MG63 (cell line): ENCODE measurements around the gene SPACA1. TPM values are rescaled to one million over a fixed set of nuclear protein-coding genes. Genes with fewer than 3 reads are reported as not detected.

Source experiments
- DNase-seq: peaks from one replicate; pipeline ENCODE4 v3.0.0-alpha.2; 2020
- H3K27me3 ChIP-seq: fragments of 250-450 bp; sonication (Bioruptor Pico); 2 replicates; pipeline ENCODE4 v1.5.1; 2020; ENCODE audit warnings: mild to moderate bottlenecking, moderate library complexity
- H3K36me3 ChIP-seq: fragments of 250-450 bp; sonication (Bioruptor Pico); 2 replicates; pipeline ENCODE4 v1.5.1; 2020; ENCODE audit warnings: mild to moderate bottlenecking, moderate library complexity
- H3K4me3 ChIP-seq: fragments of 250-450 bp; sonication (Bioruptor Pico); 2 replicates; pipeline ENCODE4 v1.5.1; 2020; ENCODE audit warnings: mild to moderate bottlenecking, moderate library complexity
- H3K9me3 ChIP-seq: fragments of 250-450 bp; sonication (Bioruptor Pico); 2 replicates; pipeline ENCODE4 v1.5.1; 2020; ENCODE audit warnings: mild to moderate bottlenecking, moderate library complexity
- total RNA-seq: library from RNA; depleted of rRNA; stranded (reverse); fragments of >200 nt; shearing (Covaris generic); gene quantifications from 2 replicates; pipeline ENCODE4 v1.2.3, GENCODE V29; 2014; ENCODE audit warnings: low replicate concordance; rRNA removed

Gene SPACA1
- total RNA-seq, 1 experiment from 2014 or later, result not detected

DNA sequence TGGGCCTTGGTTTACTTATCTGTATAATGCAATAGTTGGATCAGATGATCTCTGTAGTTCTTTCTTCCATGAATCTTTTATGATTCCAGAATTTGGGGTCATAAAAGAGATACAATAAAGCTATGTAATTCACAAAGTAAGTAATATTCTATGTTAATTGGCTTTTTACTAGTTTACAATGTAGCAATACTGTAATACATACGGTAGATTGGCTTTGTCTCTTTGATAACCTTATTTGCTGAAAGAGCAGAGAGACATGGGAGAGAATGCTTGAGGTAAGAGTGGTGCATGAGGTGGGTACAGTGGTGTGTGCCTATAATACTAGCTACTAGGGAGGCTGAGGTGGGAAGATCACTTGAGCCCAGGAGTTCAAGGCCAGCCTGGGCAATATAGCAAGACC is 14.7 kb downstream of the SPACA1 start:
- H3K4me3 ChIP-seq, result no peak overlapping the region
- peaks cover 4% of the 10 kb centered on the region; the same call in 1 of the 2 replicates for H3K27me3 ChIP-seq
- DNase-seq, result no peak
- no peaks in the 10 kb centered on the region for H3K9me3 ChIP-seq
- H3K36me3 ChIP-seq, result no peaks in the 10 kb centered on the region

DNA sequence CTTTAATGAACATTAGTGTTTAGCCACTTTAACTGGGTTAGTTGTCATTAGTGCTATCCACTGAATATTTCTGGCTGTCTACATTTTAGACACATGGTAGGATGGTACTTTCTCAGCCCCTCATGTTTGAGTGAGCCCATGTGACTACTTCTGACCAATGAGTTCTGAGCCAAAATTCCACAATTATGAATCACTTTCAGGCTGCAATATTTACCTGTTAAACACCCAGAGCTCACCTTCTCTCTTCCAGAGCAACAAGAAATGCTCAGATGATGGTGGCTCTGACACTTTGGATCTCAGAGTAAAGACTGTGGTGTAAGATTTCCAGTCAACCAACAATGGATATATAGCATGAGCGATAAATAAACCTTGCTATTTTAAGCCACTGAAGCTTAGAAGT is 24.8 kb downstream of the SPACA1 start:
- no peak for DNase-seq
- no peaks in the 10 kb centered on the region for H3K27me3 ChIP-seq
- no peak overlapping the region for H3K4me3 ChIP-seq
- peaks cover 5% of the 10 kb centered on the region; the same call in 1 of the 2 replicates for H3K9me3 ChIP-seq
- no peaks in the 10 kb centered on the region for H3K36me3 ChIP-seq

DNA sequence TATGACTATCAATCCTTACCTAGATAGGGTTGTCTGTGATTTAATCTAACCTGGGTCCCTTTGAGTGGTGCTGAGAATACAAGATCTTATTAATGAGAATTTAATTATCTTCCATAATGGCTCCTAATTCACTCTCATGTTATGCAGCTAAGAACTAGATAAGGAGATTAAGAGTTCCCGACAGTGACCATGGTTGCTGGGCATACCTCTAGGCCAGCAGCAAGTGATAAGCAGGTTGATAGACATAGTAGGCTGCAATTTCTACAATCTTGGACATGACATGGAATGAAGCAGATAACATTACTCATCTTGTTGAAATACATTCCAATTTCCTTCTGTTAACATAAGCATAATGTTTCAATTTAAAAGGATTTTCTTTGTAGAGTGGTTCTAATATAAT is 27.1 kb downstream of the SPACA1 start:
- peaks cover 5% of the 10 kb centered on the region; the same call in 1 of the 2 replicates for H3K9me3 ChIP-seq
- no peak overlapping the region for H3K4me3 ChIP-seq
- no peaks in the 10 kb centered on the region for H3K36me3 ChIP-seq
- no peak for DNase-seq
- H3K27me3 ChIP-seq, result no peaks in the 10 kb centered on the region

DNA sequence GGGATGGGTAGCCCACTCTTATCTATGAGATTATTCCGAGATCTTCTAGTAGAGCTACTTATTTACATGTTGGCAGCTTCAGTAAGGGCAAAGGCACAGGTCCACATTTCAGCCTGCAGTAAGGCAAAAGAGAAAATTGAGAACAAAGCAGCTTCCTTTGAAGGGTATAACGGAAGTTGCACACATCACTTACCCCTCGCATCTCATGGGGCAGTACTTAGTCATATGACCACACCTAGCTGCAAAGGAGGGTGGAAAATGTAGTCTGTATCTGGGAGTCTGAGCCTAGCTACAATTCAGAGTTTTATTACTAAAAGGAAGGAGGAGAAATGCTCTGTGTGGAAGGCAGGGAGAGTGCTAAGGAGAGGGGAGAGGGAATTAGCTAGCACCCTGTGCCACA is 29.7 kb downstream of the SPACA1 start:
- Histone ChIP-seq H3K9me3 (no peaks in the 10 kb centered on the region), H3K4me3 (no peak overlapping the region), H3K36me3 (no peaks in the 10 kb centered on the region), H3K27me3 (no peaks in the 10 kb centered on the region)
- no peak for DNase-seq

DNA sequence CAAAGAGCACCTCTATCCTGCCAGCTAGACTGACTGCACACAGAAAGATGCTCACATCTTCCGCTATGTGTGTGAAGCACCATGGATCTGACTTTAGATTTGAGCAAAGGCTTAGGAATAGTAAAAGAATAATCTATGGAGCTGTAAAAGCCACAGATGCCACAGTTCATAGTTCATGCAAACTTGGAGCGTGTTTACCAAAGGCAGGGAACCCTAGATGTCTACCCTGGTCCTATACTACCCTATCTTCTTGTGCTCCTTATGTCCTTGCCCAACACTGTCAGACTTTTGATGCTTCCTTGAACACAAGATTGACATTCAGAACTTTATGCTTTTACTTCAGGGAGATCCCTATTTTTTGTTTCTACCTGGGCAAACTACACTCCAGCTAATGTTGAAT is 39.2 kb downstream of the SPACA1 start:
- no peak for DNase-seq
- H3K9me3 ChIP-seq, result no peaks in the 10 kb centered on the region
- peaks cover 7% of the 10 kb centered on the region; the same call in 1 of the 2 replicates for H3K27me3 ChIP-seq
- H3K36me3 ChIP-seq, result no peaks in the 10 kb centered on the region
- H3K4me3 ChIP-seq, result no peak overlapping the region

DNA sequence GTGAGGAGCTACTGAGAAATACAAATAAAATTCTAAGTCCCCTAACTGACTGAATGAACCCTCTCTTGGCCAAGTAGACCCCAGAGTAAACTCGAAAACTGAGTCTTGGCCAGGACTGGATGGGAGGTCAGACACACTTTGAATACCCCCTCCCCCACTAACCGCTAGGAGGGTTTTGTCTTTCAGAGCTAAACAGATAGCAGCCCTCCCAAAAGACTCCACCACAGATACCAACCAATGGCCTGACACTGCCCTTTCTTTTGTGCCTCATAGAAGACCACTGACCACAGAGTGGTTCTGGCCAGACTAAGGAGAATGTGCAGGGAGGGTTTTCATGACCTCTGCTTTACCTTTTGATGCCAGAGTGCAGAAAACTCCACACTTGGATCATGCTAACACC is 42.1 kb downstream of the SPACA1 start:
- H3K27me3 ChIP-seq, result peaks cover 11% of the 10 kb centered on the region
- DNase-seq, result no peak
- H3K9me3 ChIP-seq, result no peaks in the 10 kb centered on the region
- no peaks in the 10 kb centered on the region for H3K36me3 ChIP-seq
- no peak overlapping the region for H3K4me3 ChIP-seq

DNA sequence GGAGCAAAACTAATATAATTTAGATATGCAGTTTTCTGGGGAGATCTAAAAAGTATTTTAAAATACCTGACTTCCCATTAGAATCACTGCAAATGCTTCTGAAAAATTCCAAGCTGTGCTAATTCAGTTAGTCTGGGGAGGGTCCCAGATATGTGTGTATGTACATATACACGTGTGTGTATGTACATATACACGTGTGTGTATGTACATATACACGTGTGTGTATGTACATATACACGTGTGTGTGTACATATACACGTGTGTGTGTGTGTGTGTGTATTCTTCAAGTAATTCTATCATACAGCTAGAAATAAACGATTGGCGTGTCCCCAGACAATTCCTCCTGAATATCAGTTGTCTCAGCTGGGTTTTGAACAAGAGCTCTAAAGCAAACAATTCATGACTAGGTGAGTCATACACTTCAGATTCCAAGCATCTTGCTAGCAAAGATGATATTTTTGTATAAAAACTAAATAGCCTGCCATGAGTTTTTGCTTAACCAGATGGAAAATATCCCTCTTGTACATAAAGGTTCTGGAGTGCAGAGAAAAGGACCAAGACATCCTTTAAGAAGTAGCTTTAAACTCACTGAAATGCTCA is 58.2 kb downstream of the SPACA1 start:
- DNase-seq, result no peak

DNA sequence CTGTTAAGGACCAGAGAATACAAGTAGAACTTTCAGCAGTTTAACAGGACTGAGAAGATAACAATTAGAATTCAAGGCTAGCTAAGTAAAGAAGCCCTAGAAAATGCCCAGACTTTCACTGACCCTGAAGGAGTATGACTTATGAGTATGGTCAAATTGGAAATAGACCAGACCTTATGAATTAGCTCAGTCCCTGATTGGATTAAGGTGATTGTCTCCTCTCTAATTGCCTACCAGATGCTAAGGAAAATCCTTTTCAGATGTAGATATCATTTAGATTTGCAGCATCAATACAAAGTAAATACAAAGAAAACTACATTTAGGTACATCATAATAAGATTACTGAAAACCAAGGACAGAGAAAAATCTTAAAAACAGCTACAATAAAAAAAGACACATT is 59.6 kb downstream of the SPACA1 start:
- H3K4me3 ChIP-seq, result no peak overlapping the region
- no peak for DNase-seq
- no peaks in the 10 kb centered on the region for H3K27me3 ChIP-seq
- H3K9me3 ChIP-seq, result no peaks in the 10 kb centered on the region
- H3K36me3 ChIP-seq, result no peaks in the 10 kb centered on the region

More for the DNA sequence above, 58.2 kb downstream of the SPACA1 start:
- Histone ChIP-seq H3K36me3 (no peaks in the 10 kb centered on the region), H3K9me3 (no peaks in the 10 kb centered on the region), H3K4me3 (no peak overlapping the region), H3K27me3 (no peaks in the 10 kb centered on the region)

DNA sequence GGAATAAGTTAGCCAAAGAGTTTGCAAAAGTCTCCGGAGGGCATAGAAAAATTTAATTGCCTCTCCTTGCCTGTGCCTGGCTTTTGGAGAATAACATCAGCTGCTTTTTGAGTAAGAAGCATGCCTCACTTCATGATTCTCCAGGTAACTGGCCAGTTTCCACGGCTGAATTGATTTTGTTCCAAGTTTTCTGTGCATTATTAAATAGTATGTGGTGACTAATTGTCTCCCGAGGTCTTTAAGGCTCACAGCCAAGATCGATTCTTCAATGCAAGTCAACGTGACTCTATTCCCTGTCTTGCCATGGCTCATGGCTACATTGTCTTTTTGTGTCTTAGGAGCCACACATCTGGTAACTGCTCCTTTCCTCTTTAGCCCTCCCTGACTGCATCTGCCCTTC is 64.3 kb downstream of the SPACA1 start:
- Histone ChIP-seq H3K27me3 (no peaks in the 10 kb centered on the region), H3K9me3 (no peaks in the 10 kb centered on the region), H3K4me3 (no peak overlapping the region), H3K36me3 (no peaks in the 10 kb centered on the region)
- no peak for DNase-seq

DNA sequence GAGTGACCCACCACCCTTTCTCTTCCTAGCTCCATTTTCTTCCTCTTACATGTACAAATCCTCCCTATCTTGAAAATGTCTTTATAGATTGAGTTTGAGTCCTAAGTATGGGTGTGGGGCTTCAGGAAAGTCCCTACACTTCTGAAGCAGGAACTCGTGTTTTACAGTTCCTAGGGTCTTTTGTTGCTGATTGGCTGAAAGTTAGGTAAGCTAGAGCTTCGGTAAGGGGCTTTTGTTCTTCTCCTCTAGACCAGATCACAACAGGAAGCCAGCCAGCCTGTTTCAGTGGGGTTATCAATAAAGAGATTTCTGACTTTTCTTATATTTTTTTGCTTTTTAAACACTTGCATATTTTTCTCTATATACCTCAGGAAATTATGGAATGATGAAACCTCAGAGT is 67.2 kb downstream of the SPACA1 start:
- Histone ChIP-seq H3K4me3 (no peak overlapping the region), H3K36me3 (no peaks in the 10 kb centered on the region), H3K27me3 (no peaks in the 10 kb centered on the region), H3K9me3 (no peaks in the 10 kb centered on the region)
- no peak for DNase-seq

DNA sequence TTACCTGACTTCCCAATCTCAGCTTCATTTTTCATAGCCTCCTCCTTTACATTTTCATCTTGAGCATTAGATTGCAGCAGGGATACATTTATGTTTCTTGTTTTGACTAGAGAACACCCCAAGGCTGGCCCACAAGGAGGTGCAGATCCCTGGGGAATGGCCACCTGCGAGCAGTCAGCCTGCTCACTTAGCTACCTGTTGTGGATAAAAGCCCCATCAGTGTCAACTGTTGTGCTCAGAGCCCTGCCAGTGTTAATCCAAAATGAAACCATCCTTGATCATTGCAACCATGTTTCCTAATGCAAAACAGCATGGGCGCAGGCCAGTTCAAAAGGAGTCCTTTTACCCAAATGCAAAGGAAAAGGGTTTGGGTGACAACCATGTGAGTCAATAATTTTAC is 67.7 kb downstream of the SPACA1 start:
- H3K9me3 ChIP-seq, result no peaks in the 10 kb centered on the region
- no peaks in the 10 kb centered on the region for H3K27me3 ChIP-seq
- H3K36me3 ChIP-seq, result no peaks in the 10 kb centered on the region
- H3K4me3 ChIP-seq, result no peak overlapping the region
- no peak for DNase-seq

DNA sequence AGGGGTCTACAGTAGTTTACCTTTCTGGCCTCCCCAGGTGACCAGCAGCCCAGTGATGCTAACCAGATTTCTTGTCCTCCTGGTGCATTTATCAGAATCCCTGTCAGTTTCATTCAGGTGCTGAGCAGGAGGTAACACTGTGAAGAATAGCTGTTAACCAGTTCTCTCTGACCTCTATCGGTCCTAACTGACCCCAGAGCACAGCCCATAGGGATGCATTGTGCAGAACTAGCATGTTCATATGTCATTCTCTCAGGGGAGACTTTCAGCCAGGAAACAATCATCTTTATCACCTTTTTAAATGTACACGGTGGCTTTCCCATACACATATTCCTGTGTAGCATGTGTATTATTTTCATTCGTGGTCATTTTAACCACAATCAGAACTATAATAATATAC is 68.6 kb downstream of the SPACA1 start:
- no peak for DNase-seq
- Histone ChIP-seq H3K36me3 (no peaks in the 10 kb centered on the region), H3K9me3 (no peaks in the 10 kb centered on the region), H3K4me3 (no peak overlapping the region), H3K27me3 (no peaks in the 10 kb centered on the region)

Other genes starting within 250 kb of the SPACA1 start
- 0.07 and 0.72 TPM in 2 replicates for gene CNR1, start 118.5 kb downstream of the SPACA1 start, total RNA-seq